IPS-15b (cell line): Measurements from ENCODE around the gene RPL29.

Experiments
- H3K27me3 ChIP-seq: one replicate; pipeline ENCODE4 v1.6.1; 2013; ENCODE audit warnings: low read length; ENCODE audit not compliant: control insufficient read depth, insufficient read depth
- H3K36me3 ChIP-seq: one replicate; pipeline ENCODE4 v1.6.1; 2013; ENCODE audit warnings: low read length; ENCODE audit not compliant: control insufficient read depth, insufficient read depth
- H3K4me1 ChIP-seq: one replicate; pipeline ENCODE4 v1.6.1; 2013; ENCODE audit warnings: mild to moderate bottlenecking, low read length; ENCODE audit not compliant: control insufficient read depth, insufficient read depth
- H3K4me3 ChIP-seq: one replicate; pipeline ENCODE4 v1.5.1; 2013; ENCODE audit warnings: low read depth, low read length
- H3K9ac ChIP-seq: one replicate; pipeline ENCODE4 v1.6.1; 2013; ENCODE audit warnings: low read depth, mild to moderate bottlenecking, low read length
- H3K9me3 ChIP-seq: one replicate; pipeline ENCODE4 v1.6.1; 2013; ENCODE audit warnings: mild to moderate bottlenecking, low read length; ENCODE audit not compliant: control insufficient read depth, insufficient read depth

RPL29 gene

DNA sequence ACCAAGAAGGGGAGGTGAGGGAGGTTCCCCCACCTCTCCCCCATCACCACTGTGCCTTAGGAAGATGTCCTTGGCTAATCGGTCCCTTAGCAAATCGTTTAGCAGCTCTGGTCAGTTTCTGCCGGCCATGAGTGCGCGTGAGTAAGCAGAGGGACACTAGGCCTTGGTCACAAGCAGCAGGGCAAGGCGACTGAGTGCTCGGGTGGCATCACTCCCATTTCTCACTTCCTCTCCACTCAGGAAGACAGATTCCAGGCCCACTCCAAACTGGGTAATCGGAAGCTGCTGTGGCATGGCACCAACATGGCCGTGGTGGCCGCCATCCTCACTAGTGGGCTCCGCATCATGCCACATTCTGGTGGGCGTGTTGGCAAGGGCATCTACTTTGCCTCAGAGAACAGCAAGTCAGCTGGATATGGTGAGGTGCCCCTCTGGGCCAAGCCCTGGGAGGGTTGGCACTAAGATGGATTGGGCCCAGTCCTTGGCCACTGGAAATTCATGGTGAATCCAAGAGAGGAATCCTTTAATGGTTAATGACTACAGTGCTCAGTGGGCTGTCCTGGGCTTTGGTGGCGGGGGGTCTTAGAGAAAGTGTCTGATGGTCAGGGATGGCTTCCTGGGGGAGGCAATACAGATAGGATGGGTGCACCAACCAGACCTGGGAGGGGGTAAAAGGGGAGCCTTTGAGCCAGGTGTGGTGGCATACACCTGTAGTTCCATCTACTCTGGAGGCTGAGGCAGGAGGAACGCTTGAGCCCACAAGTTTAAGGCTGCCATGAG lies 49.6 kb downstream of the RPL29 start:
- peaks cover 4% of the 10 kb centered on the region for H3K4me1 ChIP-seq
- no peak overlapping the region for H3K9ac ChIP-seq
- no peaks in the 10 kb centered on the region for H3K36me3 ChIP-seq
- H3K4me3 ChIP-seq, result no peak overlapping the region
- no peaks in the 10 kb centered on the region for H3K9me3 ChIP-seq
- peaks cover 11% of the 10 kb centered on the region for H3K27me3 ChIP-seq

DNA sequence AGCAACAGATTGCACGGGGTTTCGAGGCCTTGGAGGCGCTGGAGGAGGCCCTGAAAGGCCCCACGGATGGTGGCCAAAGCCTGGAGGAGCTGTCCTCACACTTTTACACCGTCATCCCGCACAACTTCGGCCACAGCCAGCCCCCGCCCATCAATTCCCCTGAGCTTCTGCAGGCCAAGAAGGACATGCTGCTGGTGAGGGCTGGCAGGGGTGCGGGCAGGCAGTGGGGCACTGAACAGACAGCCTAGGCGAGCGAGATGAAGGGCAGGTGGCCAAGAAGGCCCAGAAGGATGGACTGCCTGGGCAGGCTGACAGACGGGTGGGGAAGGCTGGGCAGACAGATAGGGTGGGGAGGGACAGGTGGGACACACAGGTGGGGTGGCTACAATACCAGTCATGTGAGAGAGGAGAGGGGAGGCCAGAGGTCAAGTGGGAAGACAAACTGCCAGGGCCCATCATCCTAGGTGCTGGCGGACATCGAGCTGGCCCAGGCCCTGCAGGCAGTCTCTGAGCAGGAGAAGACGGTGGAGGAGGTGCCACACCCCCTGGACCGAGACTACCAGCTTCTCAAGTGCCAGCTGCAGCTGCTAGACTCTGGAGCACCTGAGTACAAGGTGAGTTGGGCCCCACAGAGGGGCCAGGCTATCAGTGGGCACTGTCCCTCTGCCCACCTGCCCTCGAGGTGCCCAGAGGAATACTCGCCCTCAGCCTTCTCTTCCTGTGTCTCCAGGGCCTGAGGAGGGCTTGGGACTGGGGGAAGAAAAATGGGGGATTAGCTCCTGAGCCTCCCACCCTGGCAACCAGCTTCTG lies 50.5 kb downstream of the RPL29 start:
- Histone ChIP-seq H3K36me3 (no peaks in the 10 kb centered on the region), H3K4me3 (no peak overlapping the region), H3K9me3 (no peaks in the 10 kb centered on the region), H3K9ac (no peak overlapping the region), H3K27me3 (peaks cover 7% of the 10 kb centered on the region), H3K4me1 (peaks cover 6% of the 10 kb centered on the region)

DNA sequence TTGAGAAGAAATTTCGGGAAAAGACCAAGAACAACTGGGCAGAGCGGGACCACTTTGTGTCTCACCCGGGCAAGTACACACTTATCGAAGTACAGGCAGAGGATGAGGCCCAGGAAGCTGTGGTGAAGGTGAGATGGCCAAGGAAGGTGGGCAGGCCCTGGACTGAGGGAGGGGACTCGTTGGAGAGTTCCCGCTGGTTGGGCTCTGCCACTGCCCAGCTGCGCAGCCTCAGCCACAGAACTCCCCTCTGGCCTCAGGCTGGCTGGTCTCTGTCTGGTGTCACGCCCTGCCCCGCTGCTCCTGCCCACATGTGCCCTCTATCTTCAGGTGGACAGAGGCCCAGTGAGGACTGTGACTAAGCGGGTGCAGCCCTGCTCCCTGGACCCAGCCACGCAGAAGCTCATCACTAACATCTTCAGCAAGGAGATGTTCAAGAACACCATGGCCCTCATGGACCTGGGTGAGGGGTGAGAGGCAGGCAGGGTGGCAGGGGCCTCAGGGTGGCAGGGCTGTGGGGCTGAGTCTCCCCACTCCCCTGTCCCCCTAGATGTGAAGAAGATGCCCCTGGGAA lies 51.2 kb downstream of the RPL29 start:
- Histone ChIP-seq H3K36me3 (no peaks in the 10 kb centered on the region), H3K4me3 (no peak overlapping the region), H3K9ac (no peak overlapping the region), H3K27me3 (peaks cover 2% of the 10 kb centered on the region), H3K4me1 (peaks cover 7% of the 10 kb centered on the region), H3K9me3 (no peaks in the 10 kb centered on the region)
